ENCODE measurements around the gene BFSP2.

BFSP2 gene

GRCh38 chr3:133384331-133385027, 15.4 kb upstream of the BFSP2 start:
- peak; percentile 6 for DNase-seq

GRCh38 chr3:133386876-133387275, 13.0 kb upstream of the BFSP2 start:
- DNase-seq = no peak

- DNase-seq = no peak
These were observed 12.5 kb upstream of the BFSP2 start for GRCh38 chr3:133387341-133387740.

- no peak for DNase-seq
These were observed 11.0 kb upstream of the BFSP2 start for GRCh38 chr3:133388696-133389395.

GRCh38 chr3:133390715-133391114, 9.1 kb upstream of the BFSP2 start:
- DNase-seq = no peak

GRCh38 chr3:133393204-133393603, 6.7 kb upstream of the BFSP2 start:
- DNase-seq = no peak

DNA sequence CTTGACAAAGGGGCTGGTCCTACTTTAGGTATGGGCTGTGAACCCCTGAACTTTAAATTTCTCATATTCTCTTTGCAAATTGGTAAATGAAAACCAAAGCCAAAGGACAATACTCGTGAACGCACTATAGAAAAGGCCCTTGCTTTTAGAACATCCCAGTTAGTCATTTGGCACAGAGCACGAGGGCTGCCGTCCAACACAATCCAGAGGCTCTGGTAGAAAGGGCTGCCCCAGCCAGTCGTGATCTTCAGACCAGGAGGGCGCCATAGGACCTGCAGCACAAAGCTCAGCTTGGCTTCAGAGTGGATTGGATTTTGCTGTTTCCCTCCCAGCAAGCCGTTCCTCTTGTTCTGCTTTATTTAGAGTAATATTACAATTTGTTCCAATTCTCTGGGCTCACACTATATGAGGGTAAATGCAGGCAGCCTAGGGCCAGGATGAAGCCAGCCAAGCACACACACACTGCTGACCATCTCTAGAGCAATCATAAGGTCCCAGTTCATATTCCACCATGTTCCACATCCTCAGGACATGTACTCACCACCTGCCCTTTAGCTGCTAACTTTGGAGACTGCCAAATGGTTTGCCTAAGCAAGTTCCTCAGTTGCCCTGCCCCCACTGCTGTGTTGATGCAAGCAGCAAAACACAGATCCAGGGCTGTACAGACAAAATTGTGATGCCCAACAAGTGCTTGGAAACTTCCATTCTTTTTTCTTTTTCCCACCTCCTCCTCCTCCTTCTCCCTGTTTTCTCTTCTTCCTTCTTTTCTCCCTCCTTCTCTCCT, 6.0 kb upstream of the BFSP2 start:
- DNase-seq = no peak

DNA sequence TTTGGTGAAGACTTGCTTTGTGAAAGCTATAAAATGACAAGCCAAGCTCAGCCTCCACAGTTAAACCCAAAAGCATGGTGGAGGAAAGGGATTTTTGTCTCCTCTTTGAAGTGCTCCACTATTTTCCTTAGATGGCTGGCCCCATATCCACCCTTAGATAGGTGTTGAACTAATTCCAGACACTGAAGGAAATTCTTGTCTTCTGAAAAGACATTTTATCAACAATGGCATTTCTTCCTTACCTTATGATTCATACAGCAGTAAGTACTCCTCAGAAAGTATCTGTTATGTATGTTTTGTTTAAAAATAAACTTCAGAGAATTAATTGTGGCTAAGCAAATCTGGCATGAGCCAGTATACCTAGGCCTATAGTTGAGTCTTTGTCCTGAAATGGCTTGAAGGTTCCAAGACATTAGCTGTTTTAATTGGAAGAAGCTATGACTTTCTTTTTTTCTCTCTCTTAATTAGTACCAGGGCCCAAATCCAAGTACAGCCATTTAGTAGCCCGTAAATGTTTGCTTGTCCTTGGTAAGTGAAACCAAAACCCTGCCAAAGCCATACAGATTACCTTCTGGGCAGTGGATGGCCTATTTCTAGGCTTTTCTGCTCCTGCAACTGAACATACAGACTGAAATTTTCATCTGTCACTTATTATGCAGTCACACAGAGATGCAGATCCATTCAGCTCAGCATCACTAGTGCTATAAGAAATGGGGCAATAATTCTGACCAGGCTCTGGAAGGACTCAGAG, 5.1 kb upstream of the BFSP2 start:
- DNase-seq = no peak

DNA sequence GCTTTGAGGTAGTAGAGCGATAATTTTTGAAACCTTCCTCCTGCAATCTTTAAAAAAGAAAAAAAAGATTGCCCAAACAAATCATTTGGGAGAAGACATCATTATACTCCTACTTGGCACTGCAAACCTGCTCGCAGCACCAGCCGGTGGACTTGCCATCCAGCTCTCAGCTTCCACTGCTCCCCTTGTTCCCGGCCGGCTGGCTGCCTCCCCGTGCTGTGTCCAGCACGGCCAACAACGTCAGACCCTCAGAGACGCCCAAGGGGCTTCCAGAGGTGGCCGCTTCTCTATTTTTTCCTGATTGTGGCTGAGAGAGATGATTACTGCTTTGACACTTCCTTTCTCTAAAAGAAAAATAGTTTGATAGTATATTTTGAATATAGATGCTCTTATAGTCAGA, 3.0 kb upstream of the BFSP2 start:
- no peak for DNase-seq

DNA sequence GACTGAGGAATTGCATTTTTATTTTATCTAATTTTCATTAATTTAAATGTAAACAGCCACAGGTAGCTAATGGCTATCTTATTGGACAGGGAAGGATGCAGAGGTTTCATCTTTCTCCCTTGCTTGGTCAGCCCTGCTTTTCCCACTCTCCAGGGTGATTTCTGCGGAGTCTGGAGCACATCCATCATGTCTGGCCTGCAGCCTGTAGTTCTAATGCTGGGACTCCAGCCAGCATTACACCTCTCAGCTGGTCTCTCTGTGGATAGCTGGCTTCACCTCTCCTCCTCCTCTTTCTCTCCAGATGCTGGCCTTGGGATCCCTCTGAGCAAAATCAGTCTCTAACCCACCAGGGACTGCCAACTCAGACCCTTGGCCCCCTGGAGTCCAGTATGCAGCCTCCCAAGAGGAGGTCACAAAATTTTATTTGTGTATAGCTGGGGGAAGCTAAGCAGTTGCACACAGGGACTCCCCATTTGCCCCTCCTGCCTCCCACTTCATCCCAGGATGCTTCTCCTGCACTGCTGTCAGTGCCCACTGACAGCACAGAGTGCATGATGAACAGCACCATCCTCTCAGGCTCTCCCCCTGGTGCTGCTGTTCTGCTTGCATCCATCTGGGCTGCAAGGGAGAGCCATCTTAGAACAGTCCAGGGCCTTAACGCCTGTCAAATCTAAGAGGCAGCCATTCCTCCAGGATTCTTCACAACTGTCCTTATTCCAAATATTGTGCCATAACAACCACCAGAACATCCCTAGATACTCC, 1.7 kb downstream of the BFSP2 start:
- DNase-seq = no peak

DNA sequence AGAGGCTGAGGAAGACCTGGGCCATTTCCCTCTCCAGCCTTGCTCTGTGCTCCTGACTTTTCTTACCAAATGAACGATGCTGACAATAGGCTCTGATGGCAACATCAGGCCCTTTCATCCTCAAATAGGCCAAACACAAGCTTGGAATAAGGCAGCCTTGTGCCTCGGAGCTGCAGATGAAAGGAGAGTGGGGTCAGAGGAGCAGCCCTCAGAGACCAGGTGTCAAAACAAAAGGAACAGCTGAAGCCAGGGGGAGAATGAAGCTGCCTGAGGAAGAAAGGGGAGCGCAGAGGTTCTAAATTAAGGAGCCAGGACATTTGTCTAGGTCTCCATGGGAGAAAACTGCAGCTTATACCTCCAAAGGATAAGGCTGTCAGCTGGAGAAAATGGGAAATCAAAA, 5.1 kb downstream of the BFSP2 start:
- no peak for DNase-seq

- no peak for DNase-seq
These were observed 8.5 kb downstream of the BFSP2 start for GRCh38 chr3:133408366-133408765.

DNA sequence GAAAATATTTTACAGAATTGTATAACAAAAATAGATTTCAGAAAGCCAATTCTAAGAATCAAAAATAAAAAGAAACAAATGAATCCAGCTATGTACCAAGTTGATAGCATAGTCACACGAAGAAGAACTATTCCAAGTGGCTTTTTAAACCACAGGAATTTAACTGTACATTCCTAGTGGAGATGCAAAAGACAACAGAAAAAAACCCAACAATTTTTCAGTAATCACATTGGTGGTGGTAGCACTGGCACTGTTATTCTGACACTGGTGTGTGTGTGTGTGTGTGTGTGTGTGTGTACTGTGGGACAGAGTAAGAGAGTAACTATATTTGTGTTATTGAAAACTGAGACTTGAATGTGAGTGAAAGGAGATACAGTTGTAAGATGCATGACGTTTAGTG, 9.1 kb downstream of the BFSP2 start:
- DNase-seq = peak; percentile 22

DNA sequence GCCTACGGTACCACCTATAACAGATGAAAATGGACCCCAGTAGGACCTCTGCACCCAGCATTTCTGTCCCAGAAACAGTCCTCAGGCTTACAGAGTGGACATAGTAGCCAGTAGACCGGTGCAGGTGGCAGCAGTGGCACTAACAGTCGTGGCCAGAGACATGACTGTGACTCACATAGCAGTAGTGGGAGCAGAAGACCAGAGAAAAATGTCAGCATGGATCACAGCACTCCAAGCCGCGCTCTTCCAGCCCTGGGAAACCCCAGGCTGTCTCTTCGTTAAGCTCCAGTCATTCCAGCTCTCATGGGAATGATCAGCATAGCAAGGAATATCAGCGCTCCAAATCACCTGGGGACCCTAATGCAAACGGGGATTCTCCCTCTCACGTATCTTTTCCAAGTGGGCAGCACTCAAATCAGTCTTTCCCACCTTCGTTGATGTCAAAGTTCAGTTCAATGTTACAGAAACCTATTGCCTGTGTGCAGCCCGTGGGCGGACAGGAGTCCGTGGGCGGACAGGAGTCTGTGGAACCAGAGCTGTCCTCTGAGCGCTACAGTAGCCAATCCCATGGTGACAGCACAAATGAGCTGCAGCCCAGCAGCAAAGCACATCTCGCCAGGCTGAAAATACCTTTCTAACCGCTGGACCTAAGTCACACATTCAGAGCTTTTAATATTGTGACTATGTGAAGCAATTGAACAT, 10.5 kb downstream of the BFSP2 start:
- DNase-seq = no peak

DNA sequence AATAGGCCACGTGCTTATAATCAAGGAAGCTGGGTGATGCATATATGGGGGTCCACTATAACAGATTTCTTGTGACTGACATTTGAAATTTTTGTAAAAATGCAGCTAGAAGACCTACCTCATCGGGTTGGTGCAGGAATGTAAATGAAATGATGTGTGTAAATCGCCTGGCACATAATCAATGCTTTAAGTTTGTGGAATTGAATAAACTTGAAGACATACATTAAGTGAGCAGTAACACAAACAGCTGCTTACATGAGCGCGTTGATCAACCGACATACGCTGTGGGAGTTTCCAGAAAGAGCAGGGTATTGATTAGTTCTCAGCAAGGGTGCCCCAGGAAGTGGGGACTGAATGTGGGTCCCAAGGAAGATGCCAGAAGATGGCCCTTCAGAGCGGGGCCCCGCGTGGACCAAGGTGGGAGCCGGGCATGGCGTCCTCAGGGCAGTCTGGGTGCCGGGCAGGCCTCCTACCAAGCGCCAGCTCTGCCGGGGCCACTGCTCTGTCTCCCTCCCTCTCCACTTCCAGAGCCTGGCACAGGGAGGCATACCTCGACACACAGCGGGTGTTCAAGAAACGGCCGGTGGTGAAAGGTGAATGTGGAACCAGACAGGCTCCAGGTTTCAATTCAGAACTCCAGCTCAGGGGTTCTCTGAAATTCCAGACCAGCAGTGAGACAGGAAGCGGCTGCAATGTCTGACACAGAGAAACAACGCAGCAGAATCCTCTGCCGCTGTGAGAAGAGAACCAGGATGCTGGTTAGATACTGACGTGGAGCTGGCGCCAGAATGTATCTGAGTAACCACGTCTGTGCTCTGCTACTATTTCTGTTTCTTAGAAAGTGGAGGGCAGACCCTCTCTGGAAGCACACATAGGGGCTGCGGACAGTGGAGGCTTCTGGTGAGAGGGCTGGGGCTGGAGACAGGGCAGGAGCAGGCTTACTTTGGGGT, 12.6 kb downstream of the BFSP2 start:
- DNase-seq = no peak

- no peak for DNase-seq
These were observed 13.5 kb downstream of the BFSP2 start for GRCh38 chr3:133413161-133414020.

DNA sequence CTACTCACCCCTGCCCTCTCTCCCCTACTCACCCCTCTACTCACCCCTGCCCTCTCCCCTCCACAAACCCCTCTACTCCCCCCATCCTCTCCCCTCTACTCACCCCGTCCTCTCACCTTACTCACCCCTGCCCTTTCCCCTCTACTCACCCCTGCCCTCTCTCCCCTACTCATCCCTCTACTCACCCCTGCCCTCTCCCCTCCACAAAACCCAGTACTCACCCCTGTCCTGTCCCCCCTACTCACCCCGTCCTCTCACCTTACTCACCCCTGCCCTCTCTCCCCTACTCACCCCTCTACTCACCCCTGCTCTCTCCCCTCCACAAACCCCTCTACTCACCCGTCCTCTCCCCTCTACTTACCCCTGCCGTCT, 14.2 kb downstream of the BFSP2 start:
- no peak for DNase-seq

DNA sequence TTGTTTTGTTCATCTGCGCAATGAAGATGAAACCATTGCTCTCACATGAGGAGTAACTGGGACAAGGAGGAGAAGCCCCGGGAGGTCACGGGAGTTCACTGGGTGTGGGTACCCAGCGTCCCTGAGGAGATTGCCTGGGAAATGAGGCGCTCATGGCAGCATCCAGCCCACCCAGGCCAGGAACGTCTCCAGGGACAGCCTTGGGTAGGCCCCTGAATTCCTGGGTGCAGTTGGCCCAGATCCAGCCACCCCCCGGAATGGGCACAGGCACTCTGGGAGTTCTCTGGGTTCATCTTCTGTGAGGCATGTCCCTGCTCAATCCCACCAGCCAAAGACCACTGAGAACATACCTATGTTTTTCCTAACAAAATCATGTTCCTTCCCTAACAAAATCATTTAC, 18.5 kb downstream of the BFSP2 start:
- no peak for DNase-seq

- DNase-seq = no peak
These were observed 19.5 kb downstream of the BFSP2 start for GRCh38 chr3:133419151-133419909.
